KMS-11 (cell line): Measurements from ENCODE around the gene AKIRIN1.

Experiments
- H2AFZ ChIP-seq: fragments of 200-600 bp; sonication (generic); 2 replicates; pipeline ENCODE4 v1.6.1; 2016; ENCODE audit warnings: antibody characterized with exemption, mixed run types, low read depth
- H3K27ac ChIP-seq: fragments of 200-600 bp; sonication (generic); 2 replicates; pipeline ENCODE4 v1.6.1; 2016; ENCODE audit warnings: mild to moderate bottlenecking, mixed run types
- H3K27me3 ChIP-seq: fragments of 200-600 bp; sonication (generic); 2 replicates; pipeline ENCODE4 v1.6.1; 2017; ENCODE audit warnings: mild to moderate bottlenecking, low read depth, mixed run types, moderate library complexity; ENCODE audit not compliant: insufficient read depth
- H3K36me3 ChIP-seq: fragments of 200-600 bp; sonication (generic); 2 replicates; pipeline ENCODE4 v1.6.1; 2017; ENCODE audit warnings: mild to moderate bottlenecking, mixed run types; ENCODE audit not compliant: insufficient read depth
- H3K4me1 ChIP-seq: fragments of 200-600 bp; sonication (generic); 2 replicates; pipeline ENCODE4 v1.6.1; 2016; ENCODE audit warnings: mild to moderate bottlenecking, low read depth, mixed run types; ENCODE audit not compliant: poor library complexity, severe bottlenecking
- H3K4me2 ChIP-seq: fragments of 200-600 bp; sonication (generic); 2 replicates; pipeline ENCODE4 v1.7.0; 2016; ENCODE audit warnings: mild to moderate bottlenecking, mixed run types
- H3K4me3 ChIP-seq: fragments of 200-600 bp; sonication (generic); IDR thresholded peaks from 2 replicates; pipeline ENCODE4 v1.6.1; 2017; ENCODE audit warnings: low read depth, low read length, mixed read lengths; ENCODE audit not compliant: insufficient read depth
- H3K79me2 ChIP-seq: fragments of 200-600 bp; sonication (generic); 2 replicates; pipeline ENCODE4 v1.6.1; 2016; ENCODE audit warnings: low read depth, mixed run types; ENCODE audit not compliant: insufficient read depth
- H3K9ac ChIP-seq: fragments of 200-600 bp; sonication (generic); 2 replicates; pipeline ENCODE4 v1.6.1; 2016; ENCODE audit warnings: mild to moderate bottlenecking, mixed run types
- H4K20me1 ChIP-seq: fragments of 200-600 bp; sonication (generic); 2 replicates; pipeline ENCODE4 v1.6.1; 2016; ENCODE audit warnings: mild to moderate bottlenecking, mixed run types; ENCODE audit not compliant: insufficient read depth
- CTCF ChIP-seq: fragments of 200-600 bp; sonication (generic); conservative IDR thresholded peaks from 2 replicates; pipeline ENCODE4 v1.6.1; 2017; ENCODE audit warnings: low read depth, mild to moderate bottlenecking, antibody characterized with exemption, low read length, moderate library complexity, mixed read lengths

Gene AKIRIN1

GRCh38 chr1:39026051-39026865 is 35.2 kb downstream of the AKIRIN1 start, which contains the start of gene NDUFS5:
Gene NDUFS5 (plus strand): TSS chr1:39026350. CDS start chr1:39028725, 2,375 bp downstream.
- TF ChIP-seq CTCF: no peak
- peak within 1 kb of the TSS; percentile 72 for H3K4me2 ChIP-seq
- no peaks in the 10 kb centered on the region for H4K20me1 ChIP-seq
- H3K4me1 ChIP-seq: peaks cover 7% of the 10 kb centered on the region
- H3K4me3 ChIP-seq: peak within 1 kb of the TSS; percentile 55
- peak within 1 kb of the TSS; percentile 79 for H3K27ac ChIP-seq
- H3K36me3 ChIP-seq: no peaks in the 10 kb centered on the region
- H3K79me2 ChIP-seq: peaks cover 16% of the 10 kb centered on the region
- H3K27me3 ChIP-seq: no peaks in the 10 kb centered on the region
- peak within 1 kb of the TSS; percentile 84 for H3K9ac ChIP-seq
- H2AFZ ChIP-seq: peak within 1 kb of the TSS; percentile 66

- Histone ChIP-seq H3K4me1 (peaks cover 7% of the 10 kb centered on the region), H4K20me1 (no peaks in the 10 kb centered on the region), H3K4me2 (peak overlapping the region; percentile 72), H3K79me2 (peaks cover 16% of the 10 kb centered on the region), H2AFZ (peak overlapping the region; percentile 66; the same call in 1 of the 2 replicates), H3K36me3 (no peaks in the 10 kb centered on the region), H3K9ac (peak overlapping the region; percentile 84), H3K27me3 (no peaks in the 10 kb centered on the region), H3K4me3 (no peak overlapping the region), H3K27ac (peak overlapping the region; percentile 79)
- no peak for TF ChIP-seq CTCF
Observed at GRCh38 chr1:39026866-39027507, 35.9 kb downstream of the AKIRIN1 start.

GRCh38 chr1:39034114-39034654 is 43.1 kb downstream of the AKIRIN1 start:
- H2AFZ ChIP-seq: no peak overlapping the region
- H3K9ac ChIP-seq: no peak overlapping the region
- H3K4me2 ChIP-seq: no peak overlapping the region
- H3K79me2 ChIP-seq: no peaks in the 10 kb centered on the region
- no peaks in the 10 kb centered on the region for H4K20me1 ChIP-seq
- peaks cover 7% of the 10 kb centered on the region for H3K4me1 ChIP-seq
- no peak overlapping the region for H3K27ac ChIP-seq
- no peaks in the 10 kb centered on the region for H3K36me3 ChIP-seq
- no peak for TF ChIP-seq CTCF
- no peak overlapping the region for H3K4me3 ChIP-seq
- no peaks in the 10 kb centered on the region for H3K27me3 ChIP-seq

GRCh38 chr1:39036678-39037077 is 45.6 kb downstream of the AKIRIN1 start:
- Histone ChIP-seq H3K4me1 (peaks cover 7% of the 10 kb centered on the region), H3K4me2 (no peak overlapping the region), H3K27me3 (no peaks in the 10 kb centered on the region), H3K9ac (no peak overlapping the region), H3K36me3 (no peaks in the 10 kb centered on the region), H4K20me1 (no peaks in the 10 kb centered on the region), H3K27ac (no peak overlapping the region), H3K4me3 (no peak overlapping the region), H3K79me2 (no peaks in the 10 kb centered on the region), H2AFZ (no peak overlapping the region)
- no peak for TF ChIP-seq CTCF
